ENCODE results near the gene BTRC. TPM values are rescaled to one million over a fixed set of nuclear protein-coding genes. Genes with fewer than 3 reads are reported as not detected.
"Not testable (repeated sequence)": the region's sequence is repeated elsewhere in the genome, so short reads cannot be mapped to it uniquely, and the experiment has no call there.

Gene BTRC
- total RNA-seq (ENCODE audit: insufficient read depth, low replicate concordance) = 9.9 TPM

- DNase-seq (ENCODE audit: low spot score) = peak; percentile 100
Measured at GRCh38 chr10:101353692-101354327, at the start of gene BTRC. TSS of gene BTRC (plus strand) at chr10:101354165. CDS start at chr10:101354181, 16 bp downstream.

- DNase-seq (ENCODE audit: low spot score) = no peak
Measured at GRCh38 chr10:101304316-101304715, 49.6 kb upstream of the BTRC start.

GRCh38 chr10:101305320-101306241 is 48.4 kb upstream of the BTRC start:
- peak; percentile 77 for DNase-seq (ENCODE audit: low spot score)

GRCh38 chr10:101308051-101308450 is 45.9 kb upstream of the BTRC start:
- DNase-seq (ENCODE audit: low spot score) = no peak

GRCh38 chr10:101310529-101311184 is 43.3 kb upstream of the BTRC start:
- peak; percentile 61 for DNase-seq (ENCODE audit: low spot score)

- DNase-seq (ENCODE audit: low spot score) = peak; percentile 63
Measured at GRCh38 chr10:101311185-101312066, 42.5 kb upstream of the BTRC start.

GRCh38 chr10:101319241-101319915 is 34.6 kb upstream of the BTRC start:
- DNase-seq (ENCODE audit: low spot score) = no peak

- peak; percentile 49 for DNase-seq (ENCODE audit: low spot score)
Measured at GRCh38 chr10:101321073-101321472, 32.9 kb upstream of the BTRC start.

- DNase-seq (ENCODE audit: low spot score) = no peak
Measured at GRCh38 chr10:101322266-101323108, 31.5 kb upstream of the BTRC start.

GRCh38 chr10:101323495-101323894 is 30.5 kb upstream of the BTRC start:
- no peak for DNase-seq (ENCODE audit: low spot score)

GRCh38 chr10:101327454-101327853 is 26.5 kb upstream of the BTRC start:
- not testable (repeated sequence) for DNase-seq (ENCODE audit: low spot score)

- DNase-seq (ENCODE audit: low spot score) = no peak
Measured at GRCh38 chr10:101329341-101330032, 24.5 kb upstream of the BTRC start.

GRCh38 chr10:101330231-101330630 is 23.7 kb upstream of the BTRC start:
- DNase-seq (ENCODE audit: low spot score) = no peak

- no peak for DNase-seq (ENCODE audit: low spot score)
Measured at GRCh38 chr10:101330631-101331225, 23.2 kb upstream of the BTRC start.

- no peak for DNase-seq (ENCODE audit: low spot score)
Measured at GRCh38 chr10:101331956-101332355, 22.0 kb upstream of the BTRC start.

GRCh38 chr10:101334259-101334658 is 19.7 kb upstream of the BTRC start:
- not testable (repeated sequence) for DNase-seq (ENCODE audit: low spot score)

GRCh38 chr10:101336382-101336781 is 17.6 kb upstream of the BTRC start:
- DNase-seq (ENCODE audit: low spot score) = no peak

GRCh38 chr10:101337836-101338235 is 16.1 kb upstream of the BTRC start:
- no peak for DNase-seq (ENCODE audit: low spot score)

- DNase-seq (ENCODE audit: low spot score) = no peak
Measured at GRCh38 chr10:101341438-101341837, 12.5 kb upstream of the BTRC start.

Measured in umbilical cord (tissue), 2 donors.